Gastrocnemius medialis (tissue), 4 donors: ENCODE data around the gene EAF2.

Source experiments
- POLR2A ChIP-seq, 2 donors: fragments of 450-650 bp; IDR thresholded peaks; one replicate each; pipeline ENCODE4 v1.6.1; 2017; ENCODE audit warnings: antibody characterized with exemption in 2 of 2, mild to moderate bottlenecking in 2 of 2, moderate library complexity in 2 of 2
- TF ChIP-seq, protein P1 (sequence below), 5 experiments: fragments of 450-650 bp in 3 of 5; fragments of 200-600 bp in 2 of 5; sonication (generic) in 2 of 5; IDR thresholded peaks in 4 of 5; conservative IDR thresholded peaks in 1 of 5; 1 replicate in 4 of 5; 2 replicates in 1 of 5; pipeline ENCODE4 v1.5.1; 2016 to 2019; ENCODE audit warnings: antibody characterized with exemption in 5 of 5, mild to moderate bottlenecking in 3 of 5, moderate library complexity in 3 of 5

DNA sequence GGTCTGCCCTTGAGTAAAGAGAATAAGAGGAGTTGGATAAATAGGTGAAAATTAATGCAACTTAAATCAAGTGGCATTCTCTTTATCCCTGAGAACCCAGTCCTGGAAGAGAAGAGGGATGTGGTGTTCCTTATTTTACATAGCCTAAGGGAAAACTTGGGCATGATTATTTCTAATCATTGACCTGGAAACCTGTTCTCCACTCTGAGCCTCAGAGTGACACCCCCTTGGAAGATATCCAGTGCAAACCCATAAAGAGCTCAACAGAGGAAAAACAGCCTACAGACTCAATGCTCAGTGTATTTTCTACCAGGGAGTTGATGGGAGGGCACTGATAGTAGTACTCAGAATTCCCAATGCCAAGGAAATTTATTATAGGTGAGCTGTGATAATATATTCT lies 81.2 kb downstream of the EAF2 start:
- no peak for TF ChIP-seq POLR2A (IDR thresholded peaks at IDR 0.05)
- TF ChIP-seq, protein P1, sequence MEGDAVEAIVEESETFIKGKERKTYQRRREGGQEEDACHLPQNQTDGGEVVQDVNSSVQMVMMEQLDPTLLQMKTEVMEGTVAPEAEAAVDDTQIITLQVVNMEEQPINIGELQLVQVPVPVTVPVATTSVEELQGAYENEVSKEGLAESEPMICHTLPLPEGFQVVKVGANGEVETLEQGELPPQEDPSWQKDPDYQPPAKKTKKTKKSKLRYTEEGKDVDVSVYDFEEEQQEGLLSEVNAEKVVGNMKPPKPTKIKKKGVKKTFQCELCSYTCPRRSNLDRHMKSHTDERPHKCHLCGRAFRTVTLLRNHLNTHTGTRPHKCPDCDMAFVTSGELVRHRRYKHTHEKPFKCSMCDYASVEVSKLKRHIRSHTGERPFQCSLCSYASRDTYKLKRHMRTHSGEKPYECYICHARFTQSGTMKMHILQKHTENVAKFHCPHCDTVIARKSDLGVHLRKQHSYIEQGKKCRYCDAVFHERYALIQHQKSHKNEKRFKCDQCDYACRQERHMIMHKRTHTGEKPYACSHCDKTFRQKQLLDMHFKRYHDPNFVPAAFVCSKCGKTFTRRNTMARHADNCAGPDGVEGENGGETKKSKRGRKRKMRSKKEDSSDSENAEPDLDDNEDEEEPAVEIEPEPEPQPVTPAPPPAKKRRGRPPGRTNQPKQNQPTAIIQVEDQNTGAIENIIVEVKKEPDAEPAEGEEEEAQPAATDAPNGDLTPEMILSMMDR (IDR thresholded peaks at IDR 0.05 in 4 of 5, conservative IDR thresholded peaks at IDR 0.05 in 1 of 5) = no peak
